Eye (tissue), 1 donor: ENCODE results near the gene BSN.

Experiments
- DNase-seq: peaks from one replicate; pipeline ENCODE4 v3.0.0-alpha.2; 2015

The BSN gene

GRCh38 chr3:49601358-49602048, 47.2 kb downstream of the BSN start:
- no peak for DNase-seq

GRCh38 chr3:49602049-49602554, 47.8 kb downstream of the BSN start:
- no peak for DNase-seq

GRCh38 chr3:49602877-49603411, 48.7 kb downstream of the BSN start:
- DNase-seq = no peak

- DNase-seq = peak; percentile 28
These were observed 52.1 kb downstream of the BSN start for GRCh38 chr3:49606427-49606826.

- no peak for DNase-seq
These were observed 52.9 kb downstream of the BSN start for GRCh38 chr3:49607105-49607591.

- DNase-seq = no peak
These were observed 53.5 kb downstream of the BSN start for GRCh38 chr3:49607796-49608195.

- no peak for DNase-seq
These were observed 55.0 kb downstream of the BSN start for GRCh38 chr3:49609314-49609713.

- DNase-seq = no peak
These were observed 55.5 kb downstream of the BSN start for GRCh38 chr3:49609815-49610214.

- no peak for DNase-seq
These were observed 56.5 kb downstream of the BSN start for GRCh38 chr3:49610666-49611280.

- DNase-seq = no peak
These were observed 57.0 kb downstream of the BSN start for GRCh38 chr3:49611291-49611690.

- DNase-seq = no peak
These were observed 57.4 kb downstream of the BSN start for GRCh38 chr3:49611719-49612118.

GRCh38 chr3:49614936-49615335, 60.7 kb downstream of the BSN start:
- DNase-seq = no peak

- no peak for DNase-seq
These were observed 61.8 kb downstream of the BSN start for GRCh38 chr3:49616061-49616460.

- DNase-seq = peak; percentile 88
These were observed 62.2 kb downstream of the BSN start for GRCh38 chr3:49616491-49616941.

GRCh38 chr3:49617390-49618013, 63.2 kb downstream of the BSN start:
- DNase-seq = no peak

- DNase-seq = no peak
These were observed 64.1 kb downstream of the BSN start for GRCh38 chr3:49618412-49618811.

- DNase-seq = no peak
These were observed 65.4 kb downstream of the BSN start for GRCh38 chr3:49619649-49620048.

- no peak for DNase-seq
These were observed 66.5 kb downstream of the BSN start for GRCh38 chr3:49620728-49621127.

GRCh38 chr3:49623071-49623470, 68.8 kb downstream of the BSN start:
- no peak for DNase-seq

GRCh38 chr3:49625071-49625470, 70.8 kb downstream of the BSN start:
- no peak for DNase-seq

- DNase-seq = no peak
These were observed 71.9 kb downstream of the BSN start for GRCh38 chr3:49626101-49626581.

- no peak for DNase-seq
These were observed 72.5 kb downstream of the BSN start for GRCh38 chr3:49626796-49627195.

GRCh38 chr3:49627634-49628033, 73.4 kb downstream of the BSN start:
- no peak for DNase-seq
